NCI-H2227 (cell line): ENCODE data around the gene ODF4.
A peak's percentile ranks its signal among the peaks of the same experiment; 100 is the strongest.
"Not testable (repeated sequence)": the region's sequence is repeated elsewhere in the genome, so short reads cannot be mapped to it uniquely, and the experiment has no call there.

Experiments used
- DNase-seq: peaks from one replicate; lab custom pipeline; 2025; ENCODE audit not compliant: unreplicated experiment; lab: John Stamatoyannopoulos, UW

ODF4 gene

GRCh38 chr17:8366231-8366630 is 26.6 kb downstream of the ODF4 start:
- DNase-seq: no peak

GRCh38 chr17:8368193-8368592 is 28.6 kb downstream of the ODF4 start:
- no peak for DNase-seq

GRCh38 chr17:8369944-8370343 is 30.3 kb downstream of the ODF4 start:
- DNase-seq: no peak

GRCh38 chr17:8371786-8372185 is 32.1 kb downstream of the ODF4 start:
- DNase-seq: no peak

GRCh38 chr17:8372422-8372821 is 32.8 kb downstream of the ODF4 start:
- no peak for DNase-seq

- DNase-seq: not testable (repeated sequence)
These were observed 34.2 kb downstream of the ODF4 start for GRCh38 chr17:8373856-8374255.

- peak; percentile 45 for DNase-seq
These were observed 36.2 kb downstream of the ODF4 start for GRCh38 chr17:8375738-8376259.

- DNase-seq: peak; percentile 89
These were observed 36.8 kb downstream of the ODF4 start, which contains the start of gene KRABD2 for GRCh38 chr17:8376271-8377067. KRABD2 (minus strand) TSS chr17:8376704.

- DNase-seq: no peak
These were observed 37.8 kb downstream of the ODF4 start for GRCh38 chr17:8377422-8377821.

- not testable (repeated sequence) for DNase-seq
These were observed 38.5 kb downstream of the ODF4 start for GRCh38 chr17:8378117-8378516.

GRCh38 chr17:8380049-8380448 is 40.4 kb downstream of the ODF4 start:
- no peak for DNase-seq

- DNase-seq: peak; percentile 27
These were observed 42.6 kb downstream of the ODF4 start for GRCh38 chr17:8382052-8382879.

- DNase-seq: no peak
These were observed 43.2 kb downstream of the ODF4 start for GRCh38 chr17:8382880-8383142.

- peak; percentile 98 for DNase-seq
These were observed 43.6 kb downstream of the ODF4 start, which contains the start of gene RPL26 for GRCh38 chr17:8383143-8383822. RPL26 (minus strand) TSS chr17:8383193; CDS start chr17:8382310, 883 bp downstream.

- DNase-seq: no peak
These were observed 45.2 kb downstream of the ODF4 start for GRCh38 chr17:8384801-8385378.

GRCh38 chr17:8386841-8387240 is 47.2 kb downstream of the ODF4 start:
- DNase-seq: no peak

GRCh38 chr17:8387914-8388651 is 48.4 kb downstream of the ODF4 start:
- no peak for DNase-seq

- DNase-seq: no peak
These were observed 52.1 kb downstream of the ODF4 start for GRCh38 chr17:8391711-8392110.

- no peak for DNase-seq
These were observed 52.6 kb downstream of the ODF4 start for GRCh38 chr17:8392274-8392673.

GRCh38 chr17:8392674-8393469 is 53.2 kb downstream of the ODF4 start:
- DNase-seq: no peak
